Loucy (cell line): Measurements from ENCODE around the gene NR2F1-AS1.

Experiments used
- H2AFZ ChIP-seq: fragments of 200-600 bp; sonication (generic); 2 replicates; pipeline ENCODE4 v1.6.0; 2016; ENCODE audit warnings: antibody characterized with exemption, mild to moderate bottlenecking, low read length, moderate library complexity
- H3F3A ChIP-seq: fragments of 200-600 bp; 2 replicates; pipeline ENCODE4 v1.6.0; 2016; ENCODE audit warnings: antibody characterized with exemption, low read depth, mild to moderate bottlenecking
- H3K27me3 ChIP-seq: fragments of 200-600 bp; sonication (generic); 2 replicates; pipeline ENCODE4 v1.6.1; 2014; ENCODE audit warnings: low read length, mild to moderate bottlenecking; ENCODE audit not compliant: insufficient read depth, poor library complexity, severe bottlenecking
- H3K36me3 ChIP-seq: fragments of 200-600 bp; sonication (generic); 2 replicates; pipeline ENCODE4 v1.6.1; 2016; ENCODE audit warnings: low read length; ENCODE audit not compliant: insufficient read depth
- H3K4me1 ChIP-seq: fragments of 200-600 bp; sonication (generic); 2 replicates; pipeline ENCODE4 v1.5.1; 2014; ENCODE audit warnings: low read length, mild to moderate bottlenecking; ENCODE audit not compliant: insufficient read depth, poor library complexity, severe bottlenecking
- H3K4me2 ChIP-seq: fragments of 200-600 bp; sonication (generic); 2 replicates; pipeline ENCODE4 v1.6.0; 2014; ENCODE audit warnings: antibody characterized with exemption, low read length, low read depth, mild to moderate bottlenecking; ENCODE audit not compliant: poor library complexity, severe bottlenecking
- H3K4me3 ChIP-seq: fragments of 200-600 bp; sonication (generic); 2 replicates; pipeline ENCODE4 v1.5.1; 2014; ENCODE audit warnings: low read length, mild to moderate bottlenecking, mixed read lengths; ENCODE audit not compliant: poor library complexity, severe bottlenecking
- H3K79me2 ChIP-seq: fragments of 200-600 bp; sonication (generic); 2 replicates; pipeline ENCODE4 v1.6.1; 2014; ENCODE audit warnings: low read length; ENCODE audit not compliant: insufficient read depth
- H3K9ac ChIP-seq: fragments of 200-600 bp; sonication (generic); 2 replicates; pipeline ENCODE4 v1.6.0; 2014; ENCODE audit warnings: mild to moderate bottlenecking, low read depth, low read length, moderate library complexity; ENCODE audit not compliant: poor library complexity, severe bottlenecking
- H3K9me2 ChIP-seq: fragments of 200-600 bp; sonication (generic); replicated peaks from 2 replicates; pipeline ENCODE4 v1.6.1; 2016; ENCODE audit warnings: low read depth, low read length, mixed read lengths
- H3K9me3 ChIP-seq: fragments of 200-600 bp; sonication (generic); 2 replicates; pipeline ENCODE4 v1.6.1; 2014; ENCODE audit warnings: mild to moderate bottlenecking, antibody characterized with exemption, low read length, low read depth; ENCODE audit not compliant: insufficient read depth
- H4K20me1 ChIP-seq: fragments of 200-600 bp; sonication (generic); 2 replicates; pipeline ENCODE4 v1.6.0; 2014; ENCODE audit warnings: antibody characterized with exemption, low read length, mild to moderate bottlenecking; ENCODE audit not compliant: insufficient read depth, poor library complexity, severe bottlenecking
- CTCF ChIP-seq: fragments of 200-600 bp; sonication (generic); conservative IDR thresholded peaks from 2 replicates; pipeline ENCODE4 v1.5.1; 2014; ENCODE audit warnings: mild to moderate bottlenecking, antibody characterized with exemption, low read length
- EZH2phosphoT487 ChIP-seq: fragments of 200-600 bp; IDR thresholded peaks from 2 replicates; pipeline ENCODE4 v1.6.1; 2018; ENCODE audit warnings: antibody characterized with exemption, mild to moderate bottlenecking, moderate library complexity, borderline replicate concordance

The NR2F1-AS1 gene

GRCh38 chr5:93611273-93611975, 30.4 kb upstream of the NR2F1-AS1 start:
- Histone ChIP-seq H4K20me1 (no peaks in the 10 kb centered on the region), H3K27me3 (no peaks in the 10 kb centered on the region), H3K79me2 (no peaks in the 10 kb centered on the region), H3K4me2 (no peak overlapping the region), H3K9ac (no peak overlapping the region), H3K4me3 (no peak overlapping the region), H3K4me1 (no peaks in the 10 kb centered on the region), H3K9me2 (no peaks in the 10 kb centered on the region), H3K9me3 (no peaks in the 10 kb centered on the region), H3K36me3 (no peaks in the 10 kb centered on the region), H3F3A (no peaks in the 10 kb centered on the region), H2AFZ (no peak overlapping the region)
- TF ChIP-seq EZH2phosphoT487: no peak
- no peak for TF ChIP-seq CTCF

- Histone ChIP-seq H3K27me3 (no peaks in the 10 kb centered on the region), H3F3A (no peaks in the 10 kb centered on the region), H3K9me2 (no peaks in the 10 kb centered on the region), H3K9me3 (no peaks in the 10 kb centered on the region), H3K9ac (no peak overlapping the region), H3K4me2 (no peak overlapping the region), H3K79me2 (no peaks in the 10 kb centered on the region), H3K36me3 (no peaks in the 10 kb centered on the region), H2AFZ (no peak overlapping the region), H3K4me3 (no peak overlapping the region), H3K4me1 (no peaks in the 10 kb centered on the region), H4K20me1 (no peaks in the 10 kb centered on the region)
- no peak for TF ChIP-seq CTCF
- no peak for TF ChIP-seq EZH2phosphoT487
Measured at GRCh38 chr5:93610581-93611272, 29.7 kb upstream of the NR2F1-AS1 start.

GRCh38 chr5:93609762-93610161, 28.7 kb upstream of the NR2F1-AS1 start:
- no peak for TF ChIP-seq EZH2phosphoT487
- no peak for TF ChIP-seq CTCF
- Histone ChIP-seq H3K9me3 (no peaks in the 10 kb centered on the region), H3K9ac (no peak overlapping the region), H4K20me1 (no peaks in the 10 kb centered on the region), H3K4me1 (no peaks in the 10 kb centered on the region), H3K4me2 (no peak overlapping the region), H3K36me3 (no peaks in the 10 kb centered on the region), H3K9me2 (no peaks in the 10 kb centered on the region), H3K27me3 (no peaks in the 10 kb centered on the region), H2AFZ (no peak overlapping the region), H3K79me2 (no peaks in the 10 kb centered on the region), H3F3A (no peaks in the 10 kb centered on the region), H3K4me3 (no peak overlapping the region)
